Esophagus squamous epithelium (tissue), 4 donors: ENCODE measurements around the gene LRIT3.

Experiments
- POLR2A ChIP-seq, 4 donors: fragments of 450-650 bp; IDR thresholded peaks; one replicate each; pipeline ENCODE4 v1.6.1; 2017; ENCODE audit warnings: antibody characterized with exemption in 4 of 4, mild to moderate bottlenecking in 4 of 4, moderate library complexity in 3 of 4
- TF ChIP-seq, protein P1 (sequence below), 6 experiments: fragments of 450-650 bp in 4 of 6; fragments of 200-600 bp in 2 of 6; sonication (generic) in 2 of 6; IDR thresholded peaks; one replicate each; pipeline ENCODE4 v1.5.1; 2016 to 2019; ENCODE audit warnings: antibody characterized with exemption in 6 of 6, mild to moderate bottlenecking in 4 of 6, moderate library complexity in 4 of 6

DNA sequence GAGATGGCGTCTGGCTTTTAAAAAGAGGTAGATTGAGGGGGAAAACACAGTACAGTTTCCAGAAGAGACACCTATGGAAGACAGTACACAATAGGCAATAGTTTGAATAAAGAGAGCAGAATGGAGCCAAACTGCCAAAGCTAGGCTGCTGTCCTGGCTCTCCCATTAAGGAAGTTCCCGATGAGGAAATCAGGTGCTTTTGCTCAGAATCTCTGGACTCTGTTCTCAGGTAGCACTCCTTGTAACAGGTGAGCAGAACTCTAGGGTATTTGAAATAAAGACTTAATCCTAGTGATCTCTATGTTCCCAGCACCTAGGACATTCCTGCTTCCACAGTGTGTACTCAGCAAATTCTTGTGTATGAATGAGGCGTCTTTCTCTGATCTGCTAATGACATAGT, 66.4 kb downstream of the LRIT3 start:
- TF ChIP-seq, protein P1, sequence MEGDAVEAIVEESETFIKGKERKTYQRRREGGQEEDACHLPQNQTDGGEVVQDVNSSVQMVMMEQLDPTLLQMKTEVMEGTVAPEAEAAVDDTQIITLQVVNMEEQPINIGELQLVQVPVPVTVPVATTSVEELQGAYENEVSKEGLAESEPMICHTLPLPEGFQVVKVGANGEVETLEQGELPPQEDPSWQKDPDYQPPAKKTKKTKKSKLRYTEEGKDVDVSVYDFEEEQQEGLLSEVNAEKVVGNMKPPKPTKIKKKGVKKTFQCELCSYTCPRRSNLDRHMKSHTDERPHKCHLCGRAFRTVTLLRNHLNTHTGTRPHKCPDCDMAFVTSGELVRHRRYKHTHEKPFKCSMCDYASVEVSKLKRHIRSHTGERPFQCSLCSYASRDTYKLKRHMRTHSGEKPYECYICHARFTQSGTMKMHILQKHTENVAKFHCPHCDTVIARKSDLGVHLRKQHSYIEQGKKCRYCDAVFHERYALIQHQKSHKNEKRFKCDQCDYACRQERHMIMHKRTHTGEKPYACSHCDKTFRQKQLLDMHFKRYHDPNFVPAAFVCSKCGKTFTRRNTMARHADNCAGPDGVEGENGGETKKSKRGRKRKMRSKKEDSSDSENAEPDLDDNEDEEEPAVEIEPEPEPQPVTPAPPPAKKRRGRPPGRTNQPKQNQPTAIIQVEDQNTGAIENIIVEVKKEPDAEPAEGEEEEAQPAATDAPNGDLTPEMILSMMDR (IDR thresholded peaks at IDR 0.05): no peak
- TF ChIP-seq POLR2A (IDR thresholded peaks at IDR 0.05): no peak
